Prostate gland (tissue), 2 donors: Measurements from ENCODE around the gene MCRIP2. TPM values are rescaled to one million over a fixed set of nuclear protein-coding genes. Genes with fewer than 3 reads are reported as not detected.

Experiments used
- DNase-seq: peaks from one replicate; pipeline ENCODE4 v3.0.0-alpha.2; 2019; ENCODE audit warnings: low spot score
- H3K27ac ChIP-seq, 2 donors: fragments of 200-600 bp; sonication (generic); 2 replicates each; pipeline ENCODE4 v1.5.1; 2017 to 2019
- H3K27me3 ChIP-seq: fragments of 200-600 bp; sonication (generic); replicated peaks from 2 replicates; pipeline ENCODE4 v1.5.1; 2019; ENCODE audit not compliant: insufficient read depth
- H3K36me3 ChIP-seq, 2 donors: fragments of 200-600 bp; sonication (generic); 1 replicate in 1 of 2; 2 replicates in 1 of 2; pipeline versions ENCODE4 v1.5.1 to v1.8.1; 2017 to 2019
- H3K4me1 ChIP-seq: fragments of 200-600 bp; sonication (generic); replicated peaks from 2 replicates; pipeline ENCODE4 v1.5.1; 2019
- H3K4me3 ChIP-seq, 2 donors: fragments of 200-600 bp; sonication (generic); 2 replicates each; pipeline ENCODE4 v1.5.1; 2017 to 2019
- H3K9me3 ChIP-seq: fragments of 200-600 bp; sonication (generic); 2 replicates; pipeline ENCODE4 v1.5.1; 2017
- CTCF ChIP-seq, 4 experiments: fragments of 200-600 bp in 2 of 4; fragments of 450-650 bp in 2 of 4; sonication (generic) in 2 of 4; IDR thresholded peaks; 1 replicate in 3 of 4; 2 replicates in 1 of 4; pipeline ENCODE4 v1.5.1; 2016 to 2019; ENCODE audit warnings: antibody characterized with exemption in 4 of 4, mild to moderate bottlenecking in 2 of 4, moderate library complexity in 2 of 4
- POLR2A ChIP-seq: fragments of 450-650 bp; IDR thresholded peaks from one replicate; pipeline ENCODE4 v1.6.1; 2016; ENCODE audit warnings: antibody characterized with exemption, mild to moderate bottlenecking
- POLR2AphosphoS5 ChIP-seq: sonication (generic); formaldehyde crosslinking; IDR thresholded peaks from one replicate; pipeline ENCODE4 v1.6.1; 2017; ENCODE audit warnings: antibody characterized with exemption
- WGBS: methylation state at CpG from one replicate; pipeline ENCODE4 v1.1.5; 2018; 5-methylcytosine and 5-hydroxymethylcytosine counted together
- intact Hi-C: fragments of 100-400 bp; cut with DNase I; formaldehyde crosslinking; loops from one replicate; pipeline ENCODE4 v1.14.2; 2022
- total RNA-seq, 2 donors: library from RNA; depleted of rRNA; stranded (reverse); fragments of >200 nt; gene quantifications; one replicate each; pipeline ENCODE4 v1.1.0, GENCODE V29; 2016

MCRIP2 gene
- total RNA-seq, 2 donors from 2014 or later, result 59.5 to 61.6 TPM

GRCh38 chr16:667113-667779 lies 25.6 kb downstream of the MCRIP2 start:
- Histone ChIP-seq H3K27ac (peak overlapping the region; percentile 29 to 84), H3K9me3 (no peaks in the 10 kb centered on the region), H3K4me3 (no peak overlapping the region), H3K27me3 (no peaks in the 10 kb centered on the region), H3K36me3 (peaks cover 9 to 23% of the 10 kb centered on the region in 2 donors), H3K4me1 (peaks cover 7% of the 10 kb centered on the region)
- WGBS, result 70% methylated on average over 22 of the region's 22 CpGs
- no peak for TF ChIP-seq POLR2AphosphoS5
- no peak for TF ChIP-seq CTCF (IDR thresholded peaks at IDR 0.05)
- no peak for TF ChIP-seq POLR2A
- DNase-seq, result no peak
- intact Hi-C loops, result no loop called here

- TF ChIP-seq CTCF (IDR thresholded peaks at IDR 0.05) (peak; percentile 88 to 99 (median 96)), POLR2A (peak; percentile 75), POLR2AphosphoS5 (peak; percentile 69)
- no peaks in the 10 kb centered on the region for H3K27me3 ChIP-seq
- WGBS, result under 1% methylated on average over 75 of the region's 78 CpGs
- H3K4me3 ChIP-seq, result peak within 1 kb of the TSS; percentile 73 to 99
- H3K9me3 ChIP-seq, result no peaks in the 10 kb centered on the region
- intact Hi-C loops, result no loop called here
- H3K36me3 ChIP-seq, result peaks cover 14 to 30% of the 10 kb centered on the region in 2 donors
- peak within 1 kb of the TSS; percentile 84 to 86 for H3K27ac ChIP-seq
- DNase-seq, result peak; percentile 88
- H3K4me1 ChIP-seq, result peaks cover 7% of the 10 kb centered on the region
Measured at GRCh38 chr16:667780-668518, 26.3 kb downstream of the MCRIP2 start, which contains the start of gene RHOT2. TSS of gene RHOT2 (plus strand) at chr16:668132. CDS start at chr16:668200, 68 bp downstream.

- H3K4me1 ChIP-seq, result peaks cover 7% of the 10 kb centered on the region
- no peaks in the 10 kb centered on the region for H3K27me3 ChIP-seq
- H3K4me3 ChIP-seq, result peak overlapping the region; percentile 73 to 99
- peak overlapping the region; percentile 84 to 86 for H3K27ac ChIP-seq
- no peaks in the 10 kb centered on the region for H3K9me3 ChIP-seq
- DNase-seq, result no peak
- H3K36me3 ChIP-seq, result peaks cover 17 to 37% of the 10 kb centered on the region in 2 donors
- 7% methylated on average over 30 of the region's 50 CpGs for WGBS
- TF ChIP-seq POLR2A (no peak), POLR2AphosphoS5 (no peak), CTCF (IDR thresholded peaks at IDR 0.05) (no peak)
- intact Hi-C loops, result no loop called here
Measured at GRCh38 chr16:668519-669171, 27.0 kb downstream of the MCRIP2 start.

- DNase-seq, result no peak
- peaks cover 7% of the 10 kb centered on the region for H3K4me1 ChIP-seq
- H3K36me3 ChIP-seq, result peaks cover 17 to 37% of the 10 kb centered on the region in 2 donors
- H3K27ac ChIP-seq, result no peak overlapping the region
- H3K27me3 ChIP-seq, result no peaks in the 10 kb centered on the region
- no peak overlapping the region for H3K4me3 ChIP-seq
- no peak for TF ChIP-seq POLR2A
- TF ChIP-seq POLR2AphosphoS5, result no peak
- TF ChIP-seq CTCF (IDR thresholded peaks at IDR 0.05), result no peak
- intact Hi-C loops, result no loop called here
- 92% methylated on average over 13 of the region's 13 CpGs for WGBS
- H3K9me3 ChIP-seq, result no peaks in the 10 kb centered on the region
Measured at GRCh38 chr16:669666-670065, 28.0 kb downstream of the MCRIP2 start.
